HEK293 (cell line): ENCODE results near the gene TMEM187.

Source experiments
- CTCF ChIA-PET: fragments of 350-600 bp; formaldehyde crosslinking; extraction: SDS; loops from one replicate; lab custom pipeline; 2021; ENCODE audit warnings: antibody characterized with exemption; lab: Yijun Ruan, JAX
- POLR2A ChIA-PET: fragments of 300-600 bp; formaldehyde crosslinking; extraction: SDS; loops from one replicate; lab custom pipeline; 2020; ENCODE audit warnings: antibody characterized with exemption, inconsistent platforms; lab: Yijun Ruan, JAX
- H3K27ac ChIP-seq: fragments of 200-500 bp; sonication (Bioruptor generic); 2 replicates; pipeline ENCODE4 v1.5.1; 2014; ENCODE audit warnings: low read depth, low read length, control low read depth, inconsistent platforms; ENCODE audit errors: extremely low read depth
- H3K36me3 ChIP-seq, 2 experiments: fragments of 200-500 bp in 1 of 2; sonication (Bioruptor generic) in 1 of 2; 1 replicate in 1 of 2; 2 replicates in 1 of 2; pipeline ENCODE4 v1.5.1; 2014 to 2017; ENCODE audit warnings: inconsistent platforms in 2 of 2, low read length in 2 of 2; ENCODE audit not compliant: control insufficient read depth in 2 of 2, insufficient read depth in 1 of 2
- H3K4me1 ChIP-seq: fragments of 200-500 bp; sonication (Bioruptor generic); 2 replicates; pipeline ENCODE4 v1.5.1; 2014; ENCODE audit warnings: mild to moderate bottlenecking, low read length, inconsistent platforms; ENCODE audit not compliant: control insufficient read depth, insufficient read depth
- H3K4me3 ChIP-seq: 2 replicates; pipeline ENCODE4 v1.5.1; 2011; ENCODE audit warnings: low read depth, mild to moderate bottlenecking, control low read depth, low read length, moderate library complexity
- H3K9me3 ChIP-seq: fragments of 200-500 bp; sonication (Bioruptor generic); 2 replicates; pipeline ENCODE4 v1.5.1; 2014; ENCODE audit warnings: low read depth, low read length, inconsistent platforms; ENCODE audit not compliant: control insufficient read depth, insufficient read depth
- GLI2 ChIP-seq: fragments of 450-650 bp; formaldehyde crosslinking; IDR thresholded peaks from 2 replicates; pipeline ENCODE4; 2017; ENCODE audit warnings: missing biosample characterization, missing genetic modification characterization, low read depth, borderline replicate concordance
- MYNN ChIP-seq: fragments of 450-650 bp; formaldehyde crosslinking; IDR thresholded peaks from 2 replicates; pipeline ENCODE4 v1.5.1; 2016; ENCODE audit warnings: missing biosample characterization, missing genetic modification characterization, borderline replicate concordance
- RBAK ChIP-seq: fragments of 450-650 bp; formaldehyde crosslinking; IDR thresholded peaks from 2 replicates; pipeline ENCODE4 v1.5.1; 2016; ENCODE audit warnings: missing biosample characterization, missing genetic modification characterization
- REST ChIP-seq: fragments of 450-650 bp; formaldehyde crosslinking; IDR thresholded peaks from 2 replicates; pipeline ENCODE4 v1.5.1; 2016; ENCODE audit warnings: missing biosample characterization, missing genetic modification characterization
- ZBTB1 ChIP-seq: fragments of 450-650 bp; formaldehyde crosslinking; IDR thresholded peaks from 2 replicates; pipeline ENCODE4 v1.5.1; 2016; ENCODE audit warnings: missing biosample characterization, missing genetic modification characterization
- ZBTB21 ChIP-seq: fragments of 450-650 bp; formaldehyde crosslinking; IDR thresholded peaks from 2 replicates; pipeline ENCODE4 v1.5.1; 2017; ENCODE audit warnings: missing biosample characterization, missing genetic modification characterization
- ZBTB8A ChIP-seq: fragments of 450-650 bp; formaldehyde crosslinking; IDR thresholded peaks from 2 replicates; pipeline ENCODE4 v1.5.1; 2016; ENCODE audit warnings: missing biosample characterization, missing genetic modification characterization
- ZFP3 ChIP-seq: fragments of 450-650 bp; formaldehyde crosslinking; IDR thresholded peaks from 2 replicates; pipeline ENCODE4 v1.5.1; 2016; ENCODE audit warnings: low read depth, missing biosample characterization, missing genetic modification characterization
- ZFP37 ChIP-seq: fragments of 450-650 bp; formaldehyde crosslinking; IDR thresholded peaks from 2 replicates; pipeline ENCODE4 v1.5.1; 2016; ENCODE audit warnings: missing biosample characterization, missing genetic modification characterization
- ZFP41 ChIP-seq: fragments of 450-650 bp; formaldehyde crosslinking; IDR thresholded peaks from 2 replicates; pipeline ENCODE4 v1.5.1; 2016; ENCODE audit warnings: missing biosample characterization, missing genetic modification characterization, borderline replicate concordance
- ZNF138 ChIP-seq: fragments of 450-650 bp; formaldehyde crosslinking; IDR thresholded peaks from 2 replicates; pipeline ENCODE4 v1.5.1; 2016; ENCODE audit warnings: missing biosample characterization, missing genetic modification characterization, borderline replicate concordance
- ZNF140 ChIP-seq: fragments of 450-650 bp; formaldehyde crosslinking; IDR thresholded peaks from 2 replicates; pipeline ENCODE4 v1.5.1; 2016; ENCODE audit warnings: missing biosample characterization, missing genetic modification characterization
- ZNF157 ChIP-seq: fragments of 450-650 bp; formaldehyde crosslinking; IDR thresholded peaks from 2 replicates; pipeline ENCODE4 v1.5.1; 2016; ENCODE audit warnings: missing biosample characterization, missing genetic modification characterization
- ZNF169 ChIP-seq: fragments of 450-650 bp; formaldehyde crosslinking; IDR thresholded peaks from 2 replicates; pipeline ENCODE4 v1.5.1; 2016; ENCODE audit warnings: missing biosample characterization, missing genetic modification characterization
- ZNF223 ChIP-seq: fragments of 450-650 bp; formaldehyde crosslinking; IDR thresholded peaks from 2 replicates; pipeline ENCODE4 v1.5.1; 2016; ENCODE audit warnings: missing biosample characterization, missing genetic modification characterization
- ZNF266 ChIP-seq: fragments of 450-650 bp; formaldehyde crosslinking; IDR thresholded peaks from 2 replicates; pipeline ENCODE4 v1.5.1; 2016; ENCODE audit warnings: missing biosample characterization, missing genetic modification characterization, low read depth
- ZNF366 ChIP-seq: fragments of 450-650 bp; formaldehyde crosslinking; conservative IDR thresholded peaks from 2 replicates; pipeline ENCODE4 v1.5.1; 2016; ENCODE audit warnings: missing biosample characterization, missing genetic modification characterization
- ZNF514 ChIP-seq: fragments of 450-650 bp; formaldehyde crosslinking; IDR thresholded peaks from 2 replicates; pipeline ENCODE4 v1.5.1; 2016; ENCODE audit warnings: missing biosample characterization, missing genetic modification characterization
- ZNF530 ChIP-seq: fragments of 450-650 bp; formaldehyde crosslinking; IDR thresholded peaks from 2 replicates; pipeline ENCODE4 v1.5.1; 2016; ENCODE audit warnings: low read depth, missing biosample characterization, missing genetic modification characterization
- ZNF549 ChIP-seq: fragments of 450-650 bp; IDR thresholded peaks from 2 replicates; pipeline ENCODE4 v1.5.1; 2018; ENCODE audit warnings: missing biosample characterization, missing genetic modification characterization, mild to moderate bottlenecking, inconsistent platforms, moderate library complexity
- ZNF571 ChIP-seq: fragments of 450-650 bp; formaldehyde crosslinking; IDR thresholded peaks from 2 replicates; pipeline ENCODE4 v1.5.0; 2017; ENCODE audit warnings: missing biosample characterization, missing genetic modification characterization
- ZNF585B ChIP-seq: fragments of 450-650 bp; formaldehyde crosslinking; IDR thresholded peaks from 2 replicates; pipeline ENCODE4 v1.5.1; 2016; ENCODE audit warnings: missing biosample characterization, missing genetic modification characterization
- ZNF596 ChIP-seq: fragments of 450-650 bp; IDR thresholded peaks from 2 replicates; pipeline ENCODE4 v1.5.0; 2018; ENCODE audit warnings: missing biosample characterization, mild to moderate bottlenecking, missing genetic modification characterization, moderate library complexity
- ZNF623 ChIP-seq: fragments of 450-650 bp; formaldehyde crosslinking; IDR thresholded peaks from 2 replicates; pipeline ENCODE4 v1.5.1; 2016; ENCODE audit warnings: missing biosample characterization, missing genetic modification characterization
- ZNF639 ChIP-seq: fragments of 450-650 bp; formaldehyde crosslinking; IDR thresholded peaks from 2 replicates; pipeline ENCODE4 v1.5.1; 2016; ENCODE audit warnings: missing biosample characterization, missing genetic modification characterization
- ZNF658 ChIP-seq: fragments of 450-650 bp; formaldehyde crosslinking; IDR thresholded peaks from 2 replicates; pipeline ENCODE4; 2016; ENCODE audit warnings: missing biosample characterization, missing genetic modification characterization
- ZNF664 ChIP-seq: fragments of 450-650 bp; formaldehyde crosslinking; IDR thresholded peaks from 2 replicates; pipeline ENCODE4 v1.5.1; 2016; ENCODE audit warnings: missing biosample characterization, missing genetic modification characterization
- ZNF791 ChIP-seq: fragments of 450-650 bp; formaldehyde crosslinking; IDR thresholded peaks from 2 replicates; pipeline ENCODE4 v1.5.1; 2016; ENCODE audit warnings: missing biosample characterization, missing genetic modification characterization
- ZSCAN23 ChIP-seq: fragments of 450-650 bp; formaldehyde crosslinking; IDR thresholded peaks from 2 replicates; pipeline ENCODE4 v1.5.1; 2016; ENCODE audit warnings: missing biosample characterization, missing genetic modification characterization
- ZXDB ChIP-seq: fragments of 450-650 bp; formaldehyde crosslinking; IDR thresholded peaks from 2 replicates; pipeline ENCODE4 v1.5.1; 2016; ENCODE audit warnings: missing biosample characterization, missing genetic modification characterization
- TF ChIP-seq, protein P1 (sequence below): fragments of 450-650 bp; formaldehyde crosslinking; IDR thresholded peaks from 2 replicates; pipeline ENCODE4 v1.5.1; 2016; ENCODE audit warnings: missing biosample characterization, missing genetic modification characterization, borderline replicate concordance
- TF ChIP-seq, protein P2 (sequence below): fragments of 450-650 bp; IDR thresholded peaks from 2 replicates; pipeline ENCODE4 v1.5.1; 2018; ENCODE audit warnings: missing biosample characterization, mild to moderate bottlenecking, missing genetic modification characterization

The TMEM187 gene

DNA sequence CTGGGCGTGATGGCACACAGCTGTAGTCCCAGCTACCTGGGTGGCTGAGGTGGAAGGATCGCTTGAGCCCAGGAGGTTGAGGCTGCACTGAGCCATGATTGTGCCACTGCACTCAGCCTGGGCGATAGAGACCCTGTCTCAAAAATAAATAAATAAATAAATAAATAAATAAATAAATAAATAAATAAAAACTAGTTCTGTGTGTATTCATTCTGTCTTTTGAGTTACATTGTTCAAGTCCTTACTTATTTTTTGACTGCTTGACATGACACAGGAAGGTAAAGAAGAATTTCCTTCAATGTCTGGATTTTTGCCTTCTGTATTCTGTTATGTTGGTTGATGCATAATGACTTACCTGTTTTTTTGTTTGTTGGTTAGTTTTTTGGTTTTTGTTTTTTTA is 35.5 kb upstream of the TMEM187 start:
- Histone ChIP-seq H3K27ac (no peak overlapping the region), H3K4me1 (peaks cover 8% of the 10 kb centered on the region; the same call in 1 of the 2 replicates), H3K4me3 (no peak overlapping the region), H3K9me3 (no peaks in the 10 kb centered on the region), H3K36me3 (peaks cover 15 to 20% of the 10 kb centered on the region in 2 experiments)
- CTCF ChIA-PET, result interaction anchor here (0.7 to 14.7 kb wide), 2 partner anchors 12 to 170 kb away, joined by 5 to 267 read pairs; partner anchors contain the start of gene RENBP
- POLR2A ChIA-PET, result interaction anchor here (1.6 kb wide), 1 partner anchor 9 kb away, joined by 9 read pairs; no protein-coding TSS in a partner anchor
- TF ChIP-seq, protein P1, sequence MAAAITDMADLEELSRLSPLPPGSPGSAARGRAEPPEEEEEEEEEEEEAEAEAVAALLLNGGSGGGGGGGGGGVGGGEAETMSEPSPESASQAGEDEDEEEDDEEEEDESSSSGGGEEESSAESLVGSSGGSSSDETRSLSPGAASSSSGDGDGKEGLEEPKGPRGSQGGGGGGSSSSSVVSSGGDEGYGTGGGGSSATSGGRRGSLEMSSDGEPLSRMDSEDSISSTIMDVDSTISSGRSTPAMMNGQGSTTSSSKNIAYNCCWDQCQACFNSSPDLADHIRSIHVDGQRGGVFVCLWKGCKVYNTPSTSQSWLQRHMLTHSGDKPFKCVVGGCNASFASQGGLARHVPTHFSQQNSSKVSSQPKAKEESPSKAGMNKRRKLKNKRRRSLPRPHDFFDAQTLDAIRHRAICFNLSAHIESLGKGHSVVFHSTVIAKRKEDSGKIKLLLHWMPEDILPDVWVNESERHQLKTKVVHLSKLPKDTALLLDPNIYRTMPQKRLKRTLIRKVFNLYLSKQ, result 0 out of 2 replicates have a peak, but pooled peaks have one; percentile 67
- TF ChIP-seq ZNF596 (tag by site-specific recombination), result no peak
- TF ChIP-seq ZSCAN23 (tag by site-specific recombination), result 0 out of 2 replicates have a peak, but pooled peaks have one; percentile 45
- peak; percentile 64; the same call in 1 of the 2 replicates for TF ChIP-seq ZNF530 (tag by site-specific recombination)
- peak; percentile 49; the same call in 1 of the 2 replicates for TF ChIP-seq ZNF366 (tag by site-specific recombination)
- no peak for TF ChIP-seq ZFP41 (tag by site-specific recombination)
- peak; percentile 86 for TF ChIP-seq ZNF623 (tag by site-specific recombination)
- TF ChIP-seq ZNF138, result peak; percentile 93; the same call in 1 of the 2 replicates
- peak; percentile 69; the same call in 1 of the 2 replicates for TF ChIP-seq ZBTB1 (tag by site-specific recombination)
- TF ChIP-seq ZNF140 (tag by site-specific recombination), result peak; percentile 95
- TF ChIP-seq ZNF585B (tag by site-specific recombination), result 0 out of 2 replicates have a peak, but pooled peaks have one; percentile 8
- TF ChIP-seq ZNF549 (tag by site-specific recombination), result no peak
- TF ChIP-seq ZNF266 (tag by site-specific recombination), result peak; percentile 95
- TF ChIP-seq GLI2 (tag by site-specific recombination), result peak; percentile 71; the same call in 1 of the 2 replicates
- TF ChIP-seq ZBTB8A (tag by site-specific recombination), result peak; percentile 89
- TF ChIP-seq ZNF639 (tag by site-specific recombination), result peak; percentile 48; the same call in 1 of the 2 replicates
- TF ChIP-seq ZNF658 (tag by site-specific recombination), result no peak
- no peak for TF ChIP-seq ZNF571 (tag by site-specific recombination)
- TF ChIP-seq REST (tag by site-specific recombination), result peak; percentile 81
- TF ChIP-seq ZBTB21 (tag by site-specific recombination), result peak; percentile 69; the same call in 1 of the 2 replicates
- TF ChIP-seq ZFP37 (tag by site-specific recombination), result peak; percentile 75; the same call in 1 of the 2 replicates
- TF ChIP-seq, protein P2, sequence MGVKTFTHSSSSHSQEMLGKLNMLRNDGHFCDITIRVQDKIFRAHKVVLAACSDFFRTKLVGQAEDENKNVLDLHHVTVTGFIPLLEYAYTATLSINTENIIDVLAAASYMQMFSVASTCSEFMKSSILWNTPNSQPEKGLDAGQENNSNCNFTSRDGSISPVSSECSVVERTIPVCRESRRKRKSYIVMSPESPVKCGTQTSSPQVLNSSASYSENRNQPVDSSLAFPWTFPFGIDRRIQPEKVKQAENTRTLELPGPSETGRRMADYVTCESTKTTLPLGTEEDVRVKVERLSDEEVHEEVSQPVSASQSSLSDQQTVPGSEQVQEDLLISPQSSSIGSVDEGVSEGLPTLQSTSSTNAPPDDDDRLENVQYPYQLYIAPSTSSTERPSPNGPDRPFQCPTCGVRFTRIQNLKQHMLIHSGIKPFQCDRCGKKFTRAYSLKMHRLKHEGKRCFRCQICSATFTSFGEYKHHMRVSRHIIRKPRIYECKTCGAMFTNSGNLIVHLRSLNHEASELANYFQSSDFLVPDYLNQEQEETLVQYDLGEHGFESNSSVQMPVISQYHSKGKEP (tag by site-specific recombination), result no peak
- TF ChIP-seq ZFP3 (tag by site-specific recombination), result 0 out of 2 replicates have a peak, but pooled peaks have one; percentile 53
- 0 out of 2 replicates have a peak, but pooled peaks have one; percentile 15 for TF ChIP-seq ZNF157 (tag by site-specific recombination)
- TF ChIP-seq MYNN, result peak; percentile 68; the same call in 1 of the 2 replicates
- TF ChIP-seq ZXDB (tag by site-specific recombination), result peak; percentile 89
- peak; percentile 77; the same call in 1 of the 2 replicates for TF ChIP-seq ZNF514
- TF ChIP-seq ZNF664 (tag by site-specific recombination), result peak; percentile 81
- no peak for TF ChIP-seq ZNF169 (tag by site-specific recombination)
- TF ChIP-seq ZNF791, result peak; percentile 72; the same call in 1 of the 2 replicates
- peak; percentile 77 for TF ChIP-seq ZNF223
- TF ChIP-seq RBAK (tag by site-specific recombination), result 0 out of 2 replicates have a peak, but pooled peaks have one; percentile 32
